NB4 (cell line): Measurements from ENCODE around the gene KCNH6.
A peak's percentile ranks its signal among the peaks of the same experiment; 100 is the strongest.

Source experiments
- DNase-seq: peaks from one replicate; pipeline ENCODE4 v3.0.0; 2010; ENCODE audit warnings: low read depth
- H3K4me3 ChIP-seq: one replicate; pipeline ENCODE4 v1.5.1; 2011; ENCODE audit warnings: mild to moderate bottlenecking, low read depth, low read length, moderate library complexity
- MAX ChIP-seq: IDR thresholded peaks from 2 replicates; pipeline ENCODE4 v1.6.1; 2011; ENCODE audit warnings: low read depth, low read length
- MYC ChIP-seq: IDR thresholded peaks from 2 replicates; pipeline ENCODE4 v1.6.1; 2011; ENCODE audit warnings: low read depth, low read length
- POLR2A ChIP-seq: IDR thresholded peaks from 2 replicates; pipeline ENCODE4 v1.6.1; 2011; ENCODE audit warnings: mild to moderate bottlenecking; ENCODE audit not compliant: insufficient read length; ENCODE audit errors: extremely low read depth
- TF ChIP-seq, protein P1 (sequence below): IDR thresholded peaks from one replicate; pipeline ENCODE4 v1.5.1; 2012; ENCODE audit warnings: low read depth, low read length

The KCNH6 gene

GRCh38 chr17:63561819-63562218 lies 38.7 kb downstream of the KCNH6 start:
- DNase-seq: no peak
- no peak overlapping the region for H3K4me3 ChIP-seq
- no peak for TF ChIP-seq POLR2A

- no peak for DNase-seq
- H3K4me3 ChIP-seq: no peak overlapping the region
- TF ChIP-seq MAX: no peak
- no peak for TF ChIP-seq POLR2A
- no peak for TF ChIP-seq MYC
- TF ChIP-seq, protein P1, sequence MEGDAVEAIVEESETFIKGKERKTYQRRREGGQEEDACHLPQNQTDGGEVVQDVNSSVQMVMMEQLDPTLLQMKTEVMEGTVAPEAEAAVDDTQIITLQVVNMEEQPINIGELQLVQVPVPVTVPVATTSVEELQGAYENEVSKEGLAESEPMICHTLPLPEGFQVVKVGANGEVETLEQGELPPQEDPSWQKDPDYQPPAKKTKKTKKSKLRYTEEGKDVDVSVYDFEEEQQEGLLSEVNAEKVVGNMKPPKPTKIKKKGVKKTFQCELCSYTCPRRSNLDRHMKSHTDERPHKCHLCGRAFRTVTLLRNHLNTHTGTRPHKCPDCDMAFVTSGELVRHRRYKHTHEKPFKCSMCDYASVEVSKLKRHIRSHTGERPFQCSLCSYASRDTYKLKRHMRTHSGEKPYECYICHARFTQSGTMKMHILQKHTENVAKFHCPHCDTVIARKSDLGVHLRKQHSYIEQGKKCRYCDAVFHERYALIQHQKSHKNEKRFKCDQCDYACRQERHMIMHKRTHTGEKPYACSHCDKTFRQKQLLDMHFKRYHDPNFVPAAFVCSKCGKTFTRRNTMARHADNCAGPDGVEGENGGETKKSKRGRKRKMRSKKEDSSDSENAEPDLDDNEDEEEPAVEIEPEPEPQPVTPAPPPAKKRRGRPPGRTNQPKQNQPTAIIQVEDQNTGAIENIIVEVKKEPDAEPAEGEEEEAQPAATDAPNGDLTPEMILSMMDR: no peak
These were observed 40.2 kb downstream of the KCNH6 start for GRCh38 chr17:63563339-63563738.

GRCh38 chr17:63564562-63564961 lies 41.4 kb downstream of the KCNH6 start:
- DNase-seq: no peak
- TF ChIP-seq, protein P1: no peak
- H3K4me3 ChIP-seq: no peak overlapping the region

DNA sequence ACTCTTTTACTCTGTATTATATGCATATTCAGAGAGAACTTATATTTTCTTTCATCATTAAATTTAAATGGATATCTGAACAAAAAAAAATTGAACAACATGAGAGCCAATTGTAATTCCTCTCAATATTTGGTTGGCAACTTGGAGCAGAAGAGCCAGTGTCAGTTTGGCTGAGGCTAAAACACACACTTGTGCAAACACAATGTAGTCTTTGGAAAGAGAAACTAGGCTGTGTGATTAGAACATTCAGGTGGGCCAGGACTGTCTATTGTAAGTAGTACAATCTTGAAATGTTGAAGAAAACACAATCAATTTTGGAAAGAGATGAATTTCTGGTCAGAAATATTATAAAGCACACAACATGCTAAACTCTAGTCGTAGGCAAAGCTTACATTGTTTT lies 44.1 kb downstream of the KCNH6 start:
- TF ChIP-seq, protein P1: no peak
- TF ChIP-seq MYC: no peak
- no peak for TF ChIP-seq MAX
- TF ChIP-seq POLR2A: no peak
- no peak for DNase-seq
- H3K4me3 ChIP-seq: no peak overlapping the region

DNA sequence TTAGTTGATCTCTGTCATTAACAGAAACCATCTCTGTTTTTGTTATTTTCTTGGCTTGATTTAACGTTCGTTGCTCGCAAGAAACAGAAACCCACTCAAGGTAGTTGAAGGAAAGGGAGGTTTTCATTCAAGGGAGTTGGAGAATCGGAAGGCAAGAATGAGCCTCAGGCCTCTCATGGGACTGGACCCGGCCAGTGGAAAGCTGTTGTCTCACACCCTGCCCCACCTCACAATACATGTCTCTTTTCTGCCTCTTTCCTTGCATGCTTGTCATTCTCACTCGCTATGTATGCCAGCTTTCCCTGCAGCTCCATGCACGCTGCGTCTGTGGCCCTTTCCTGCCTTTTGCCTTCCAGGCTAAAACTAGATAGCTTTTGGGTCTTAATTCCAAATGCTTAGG lies 45.4 kb downstream of the KCNH6 start:
- no peak for DNase-seq
- H3K4me3 ChIP-seq: no peak overlapping the region
- TF ChIP-seq, protein P1: no peak
- no peak for TF ChIP-seq MYC
- no peak for TF ChIP-seq POLR2A
- no peak for TF ChIP-seq MAX

DNA sequence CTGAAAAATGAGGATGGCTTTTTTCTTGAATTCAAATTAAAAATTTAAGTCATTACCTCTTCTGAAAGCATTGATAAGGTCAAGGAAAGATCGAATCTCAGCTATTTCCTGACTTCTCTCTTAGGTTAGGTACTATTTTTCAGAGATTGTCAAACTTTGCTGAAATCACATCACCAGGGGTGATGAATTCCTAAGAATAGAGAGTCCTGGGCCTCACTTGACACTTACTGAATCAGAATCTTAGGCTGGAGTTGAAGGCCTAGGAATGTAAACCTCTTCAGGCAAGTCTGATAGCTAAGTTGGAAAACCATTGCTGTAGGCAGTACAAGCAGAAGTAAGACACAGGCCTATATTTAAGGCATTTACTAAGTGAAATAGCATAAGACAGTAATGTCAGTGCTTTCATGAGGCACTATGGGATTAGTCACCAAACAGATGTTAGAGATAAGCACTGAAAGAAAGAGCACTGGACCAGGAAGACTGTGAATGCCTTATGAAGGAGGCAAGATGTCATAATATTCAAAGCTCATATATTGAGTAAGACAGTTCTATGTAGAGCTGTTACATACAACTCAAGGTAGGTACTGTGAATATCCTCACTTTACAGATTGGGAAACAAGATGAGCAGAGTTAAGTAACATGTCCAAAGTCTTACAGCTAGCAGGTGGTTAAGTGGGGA lies 48.6 kb downstream of the KCNH6 start:
- TF ChIP-seq, protein P1: no peak
- no peak for TF ChIP-seq MAX
- no peak for TF ChIP-seq MYC
- TF ChIP-seq POLR2A: no peak
- peak; percentile 74 for DNase-seq
- no peak overlapping the region for H3K4me3 ChIP-seq
